A549 treated with ZK216348 at 1 μM for 4 hours (cell line): Measurements from ENCODE around the gene MGST1. TPM values are rescaled to one million over a fixed set of nuclear protein-coding genes. Genes with fewer than 3 reads are reported as not detected.

ENCODE experiments used
- total RNA-seq: library from RNA; stranded (reverse); fragments of 200-300 nt; extraction: Qiagen RNA extraction; gene quantifications from 5 replicates; pipeline ENCODE4 v1.2.3, GENCODE V29; 2022; ENCODE audit warnings: low read depth

The MGST1 gene
- total RNA-seq: 633 to 934 TPM (median 723 TPM) in 5 replicates

GRCh38 chr12:16347391-16348298, at the start of gene MGST1:
MGST1 (plus strand) TSS chr12:16347645; CDS start chr12:16354253, 6,608 bp downstream.

Other genes starting within 250 kb of the MGST1 start
- not detected in 5 replicates for gene SLC15A5, start 70.0 kb upstream of the MGST1 start, total RNA-seq